ENCODE data around the gene ADISSP. TPM values are rescaled to one million over a fixed set of nuclear protein-coding genes. Genes with fewer than 3 reads are reported as not detected.

Gene ADISSP
- total and polyA plus RNA-seq, 2 donors (not counting 1 experiment from before 2014, with no cell fraction given), result 17.0 to 23.5 TPM

DNA sequence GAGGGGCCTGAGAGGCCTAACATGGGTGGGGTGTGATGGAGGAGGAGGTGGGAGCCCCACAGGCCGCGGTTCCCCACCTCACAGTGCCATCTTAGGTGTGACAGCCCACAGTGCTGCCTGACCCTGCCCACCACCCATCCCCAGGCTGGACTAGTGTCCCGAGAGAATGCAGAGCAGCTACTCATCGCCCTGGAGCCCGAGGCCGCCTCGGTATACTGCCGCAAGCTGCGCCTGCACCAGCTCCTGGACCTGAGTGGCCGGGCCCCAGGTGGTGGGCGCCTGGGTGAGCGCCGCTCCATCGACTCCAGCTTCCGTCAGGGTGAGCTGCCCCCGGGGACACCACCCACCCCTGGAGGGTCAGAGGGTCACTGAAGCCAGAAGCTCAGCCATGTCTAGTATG, 19.5 kb downstream of the ADISSP start:
- Histone ChIP-seq H3K4me2 (ENCODE audit: extremely low read depth, insufficient read depth, low read length) (no peak overlapping the region), H3K4me1 (ENCODE audit: control insufficient read depth, extremely low read depth, insufficient read depth, low read length) (no peaks in the 10 kb centered on the region), H3K4me3 (replicated peaks in 1 of 4; ENCODE audit: control extremely low read depth in 1 of 4, insufficient read depth in 1 of 4, low read depth in 3 of 4, low read length in 4 of 4) (no peak overlapping the region), H3K36me3 (ENCODE audit: control insufficient read depth, insufficient read depth, low read length) (no peaks in the 10 kb centered on the region), H3K79me2 (ENCODE audit: control insufficient read depth, insufficient read depth, low read length) (no peaks in the 10 kb centered on the region), H3K27me3 (ENCODE audit: control insufficient read depth, insufficient read depth, low read length) (no peaks in the 10 kb centered on the region), H3K27ac (ENCODE audit: insufficient read depth, low read length) (no peak overlapping the region), H3K9me3 (ENCODE audit: control insufficient read depth, insufficient read depth, low read depth, low read length) (no peaks in the 10 kb centered on the region), H3K9ac (ENCODE audit: insufficient read depth, low read length) (no peak overlapping the region), H2AFZ (ENCODE audit: low read length) (no peak overlapping the region), H4K20me1 (ENCODE audit: control insufficient read depth, extremely low read depth, insufficient read depth, low read length) (no peaks in the 10 kb centered on the region)
- TF ChIP-seq, protein P1, sequence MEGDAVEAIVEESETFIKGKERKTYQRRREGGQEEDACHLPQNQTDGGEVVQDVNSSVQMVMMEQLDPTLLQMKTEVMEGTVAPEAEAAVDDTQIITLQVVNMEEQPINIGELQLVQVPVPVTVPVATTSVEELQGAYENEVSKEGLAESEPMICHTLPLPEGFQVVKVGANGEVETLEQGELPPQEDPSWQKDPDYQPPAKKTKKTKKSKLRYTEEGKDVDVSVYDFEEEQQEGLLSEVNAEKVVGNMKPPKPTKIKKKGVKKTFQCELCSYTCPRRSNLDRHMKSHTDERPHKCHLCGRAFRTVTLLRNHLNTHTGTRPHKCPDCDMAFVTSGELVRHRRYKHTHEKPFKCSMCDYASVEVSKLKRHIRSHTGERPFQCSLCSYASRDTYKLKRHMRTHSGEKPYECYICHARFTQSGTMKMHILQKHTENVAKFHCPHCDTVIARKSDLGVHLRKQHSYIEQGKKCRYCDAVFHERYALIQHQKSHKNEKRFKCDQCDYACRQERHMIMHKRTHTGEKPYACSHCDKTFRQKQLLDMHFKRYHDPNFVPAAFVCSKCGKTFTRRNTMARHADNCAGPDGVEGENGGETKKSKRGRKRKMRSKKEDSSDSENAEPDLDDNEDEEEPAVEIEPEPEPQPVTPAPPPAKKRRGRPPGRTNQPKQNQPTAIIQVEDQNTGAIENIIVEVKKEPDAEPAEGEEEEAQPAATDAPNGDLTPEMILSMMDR (conservative IDR thresholded peaks at IDR 0.05 in 1 of 2, IDR thresholded peaks at IDR 0.05 in 1 of 2; ENCODE audit: low read depth in 1 of 2, low read length in 2 of 2), result no peak
- no peak for TF ChIP-seq EZH2 (IDR thresholded peaks at IDR 0.05; ENCODE audit: low read length, missing control alignments)
- DNase-seq (ENCODE audit: low read depth in 2 of 2), result no peak

GRCh38 chr20:3747471-3747870, 20.1 kb downstream of the ADISSP start:
- no peak overlapping the region for H2AFZ ChIP-seq (ENCODE audit: low read length)
- TF ChIP-seq, protein P1 (conservative IDR thresholded peaks at IDR 0.05 in 1 of 2, IDR thresholded peaks at IDR 0.05 in 1 of 2; ENCODE audit: low read depth in 1 of 2, low read length in 2 of 2), result no peak
- no peak for TF ChIP-seq EZH2 (IDR thresholded peaks at IDR 0.05; ENCODE audit: low read length, missing control alignments)

DNA sequence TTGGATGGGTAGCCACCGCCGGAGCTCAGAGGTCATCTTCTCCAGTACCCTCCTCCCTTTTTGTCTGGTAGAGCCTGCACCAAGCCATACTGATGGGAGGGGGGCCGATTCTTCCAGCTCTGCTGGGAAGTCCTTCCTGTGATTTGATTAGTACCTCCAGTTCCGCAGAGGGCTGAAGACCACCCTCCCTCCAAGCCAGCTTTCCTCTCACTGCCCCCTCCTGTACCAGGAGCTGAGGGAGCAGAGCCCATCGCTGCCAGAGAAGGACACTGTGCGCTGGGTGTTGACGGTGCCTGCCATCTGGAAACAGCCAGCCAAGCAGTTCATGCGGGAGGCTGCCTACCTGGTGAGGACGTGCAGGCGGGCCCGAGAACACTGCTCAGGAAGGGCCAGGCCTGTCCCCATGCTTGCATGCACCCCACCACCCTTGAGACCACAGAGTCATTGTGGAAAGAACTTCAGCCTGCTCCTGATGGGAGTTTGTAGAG, 21.8 kb downstream of the ADISSP start:
- H3K36me3 ChIP-seq (ENCODE audit: control insufficient read depth, insufficient read depth, low read length), result no peaks in the 10 kb centered on the region
- TF ChIP-seq, protein P1 (conservative IDR thresholded peaks at IDR 0.05 in 1 of 2, IDR thresholded peaks at IDR 0.05 in 1 of 2; ENCODE audit: low read depth in 1 of 2, low read length in 2 of 2), result no peak
- no peak for TF ChIP-seq EZH2 (IDR thresholded peaks at IDR 0.05; ENCODE audit: low read length, missing control alignments)
- no peaks in the 10 kb centered on the region for H3K27me3 ChIP-seq (ENCODE audit: control insufficient read depth, insufficient read depth, low read length)
- H3K9ac ChIP-seq (ENCODE audit: insufficient read depth, low read length), result no peak overlapping the region
- H3K27ac ChIP-seq (ENCODE audit: insufficient read depth, low read length), result no peak overlapping the region
- no peak overlapping the region for H3K4me3 ChIP-seq (replicated peaks in 1 of 4; ENCODE audit: control extremely low read depth in 1 of 4, insufficient read depth in 1 of 4, low read depth in 3 of 4, low read length in 4 of 4)
- no peak overlapping the region for H3K4me2 ChIP-seq (ENCODE audit: extremely low read depth, insufficient read depth, low read length)
- no peak for DNase-seq (ENCODE audit: low read depth in 2 of 2)
- H4K20me1 ChIP-seq (ENCODE audit: control insufficient read depth, extremely low read depth, insufficient read depth, low read length), result no peaks in the 10 kb centered on the region
- no peaks in the 10 kb centered on the region for H3K9me3 ChIP-seq (ENCODE audit: control insufficient read depth, insufficient read depth, low read depth, low read length)
- H3K79me2 ChIP-seq (ENCODE audit: control insufficient read depth, insufficient read depth, low read length), result no peaks in the 10 kb centered on the region
- H3K4me1 ChIP-seq (ENCODE audit: control insufficient read depth, extremely low read depth, insufficient read depth, low read length), result no peaks in the 10 kb centered on the region
- no peak overlapping the region for H2AFZ ChIP-seq (ENCODE audit: low read length)

More at GRCh38 chr20:3747471-3747870, 20.1 kb downstream of the ADISSP start:
- no peaks in the 10 kb centered on the region for H3K36me3 ChIP-seq (ENCODE audit: control insufficient read depth, insufficient read depth, low read length)
- H3K4me3 ChIP-seq (replicated peaks in 1 of 4; ENCODE audit: control extremely low read depth in 1 of 4, insufficient read depth in 1 of 4, low read depth in 3 of 4, low read length in 4 of 4), result no peak overlapping the region
- no peaks in the 10 kb centered on the region for H3K79me2 ChIP-seq (ENCODE audit: control insufficient read depth, insufficient read depth, low read length)
- no peak overlapping the region for H3K9ac ChIP-seq (ENCODE audit: insufficient read depth, low read length)
- H3K4me2 ChIP-seq (ENCODE audit: extremely low read depth, insufficient read depth, low read length), result no peak overlapping the region
- no peaks in the 10 kb centered on the region for H3K4me1 ChIP-seq (ENCODE audit: control insufficient read depth, extremely low read depth, insufficient read depth, low read length)
- H4K20me1 ChIP-seq (ENCODE audit: control insufficient read depth, extremely low read depth, insufficient read depth, low read length), result no peaks in the 10 kb centered on the region
- no peaks in the 10 kb centered on the region for H3K27me3 ChIP-seq (ENCODE audit: control insufficient read depth, insufficient read depth, low read length)
- no peak for DNase-seq (ENCODE audit: low read depth in 2 of 2)
- H3K27ac ChIP-seq (ENCODE audit: insufficient read depth, low read length), result no peak overlapping the region
- H3K9me3 ChIP-seq (ENCODE audit: control insufficient read depth, insufficient read depth, low read depth, low read length), result no peaks in the 10 kb centered on the region
